Measurements from ENCODE around the gene HK1.

Gene HK1

DNA sequence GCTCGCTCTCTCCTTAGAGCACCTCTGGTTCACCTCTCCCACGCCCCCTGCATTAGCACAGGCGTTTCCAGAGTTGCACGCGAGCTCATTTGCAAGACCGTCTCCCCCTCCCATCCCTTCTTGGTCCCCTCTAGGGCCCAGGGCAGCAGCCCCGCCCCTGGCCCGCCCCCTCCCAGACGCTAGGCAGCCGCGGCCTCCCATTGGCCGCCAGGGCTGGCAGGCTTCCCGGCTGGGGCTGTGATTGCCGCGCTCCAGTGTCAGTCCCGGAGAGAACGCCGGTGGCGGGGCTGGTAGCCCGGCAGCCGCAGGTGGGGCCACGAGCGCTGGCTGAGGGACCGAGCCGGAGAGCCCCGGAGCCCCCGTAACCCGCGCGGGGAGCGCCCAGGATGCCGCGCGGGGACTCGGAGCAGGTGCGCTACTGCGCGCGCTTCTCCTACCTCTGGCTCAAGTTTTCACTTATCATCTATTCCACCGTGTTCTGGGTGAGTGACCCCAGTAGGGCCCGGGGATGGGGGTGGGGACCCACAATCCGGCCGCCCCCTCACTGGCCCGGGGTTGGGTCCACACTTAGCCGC is 173.0 kb downstream of the HK1 start, which contains the start of gene TSPAN15 (continued):
- TF ChIP-seq, protein P1, sequence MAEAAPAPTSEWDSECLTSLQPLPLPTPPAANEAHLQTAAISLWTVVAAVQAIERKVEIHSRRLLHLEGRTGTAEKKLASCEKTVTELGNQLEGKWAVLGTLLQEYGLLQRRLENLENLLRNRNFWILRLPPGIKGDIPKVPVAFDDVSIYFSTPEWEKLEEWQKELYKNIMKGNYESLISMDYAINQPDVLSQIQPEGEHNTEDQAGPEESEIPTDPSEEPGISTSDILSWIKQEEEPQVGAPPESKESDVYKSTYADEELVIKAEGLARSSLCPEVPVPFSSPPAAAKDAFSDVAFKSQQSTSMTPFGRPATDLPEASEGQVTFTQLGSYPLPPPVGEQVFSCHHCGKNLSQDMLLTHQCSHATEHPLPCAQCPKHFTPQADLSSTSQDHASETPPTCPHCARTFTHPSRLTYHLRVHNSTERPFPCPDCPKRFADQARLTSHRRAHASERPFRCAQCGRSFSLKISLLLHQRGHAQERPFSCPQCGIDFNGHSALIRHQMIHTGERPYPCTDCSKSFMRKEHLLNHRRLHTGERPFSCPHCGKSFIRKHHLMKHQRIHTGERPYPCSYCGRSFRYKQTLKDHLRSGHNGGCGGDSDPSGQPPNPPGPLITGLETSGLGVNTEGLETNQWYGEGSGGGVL (tag by site-specific recombination; IDR thresholded peaks at IDR 0.05) = no peak
- TF ChIP-seq ZNF837 (tag by site-specific recombination; IDR thresholded peaks at IDR 0.05) (no peak), ZNF776 (tag by site-specific recombination; IDR thresholded peaks at IDR 0.05; ENCODE audit: borderline replicate concordance) (no peak), KLF7 (tag by site-specific recombination; IDR thresholded peaks at IDR 0.05; ENCODE audit: borderline replicate concordance) (no peak), MZF1 (tag by site-specific recombination; IDR thresholded peaks at IDR 0.05; ENCODE audit: borderline replicate concordance) (no peak), ZNF416 (tag by site-specific recombination; IDR thresholded peaks at IDR 0.05) (no peak), ZIC2 (tag by site-specific recombination; IDR thresholded peaks at IDR 0.05) (no peak), YY1 (tag by site-specific recombination; IDR thresholded peaks at IDR 0.05) (no peak), GLI4 (tag by site-specific recombination; IDR thresholded peaks at IDR 0.05) (no peak), ZNF600 (tag by site-specific recombination; IDR thresholded peaks at IDR 0.05) (no peak), ZNF248 (tag by site-specific recombination; IDR thresholded peaks at IDR 0.05) (no peak), ZNF654 (tag by site-specific recombination; IDR thresholded peaks at IDR 0.05; ENCODE audit: low read depth) (no peak), ZNF223 (tag by site-specific recombination; IDR thresholded peaks at IDR 0.05) (no peak), SP7 (tag by site-specific recombination; IDR thresholded peaks at IDR 0.05) (peak; percentile 5; the same call in 1 of the 2 replicates), ZNF19 (tag by site-specific recombination; IDR thresholded peaks at IDR 0.05; ENCODE audit: low read depth) (no peak), EGR2 (tag by site-specific recombination; IDR thresholded peaks at IDR 0.05; ENCODE audit: low read depth) (peak; percentile 41; the same call in 1 of the 2 replicates), ZNF221 (tag by site-specific recombination; IDR thresholded peaks at IDR 0.05; ENCODE audit: borderline replicate concordance) (no peak), ZNF530 (tag by site-specific recombination; IDR thresholded peaks at IDR 0.05; ENCODE audit: low read depth) (no peak)
- TF ChIP-seq, protein P2, sequence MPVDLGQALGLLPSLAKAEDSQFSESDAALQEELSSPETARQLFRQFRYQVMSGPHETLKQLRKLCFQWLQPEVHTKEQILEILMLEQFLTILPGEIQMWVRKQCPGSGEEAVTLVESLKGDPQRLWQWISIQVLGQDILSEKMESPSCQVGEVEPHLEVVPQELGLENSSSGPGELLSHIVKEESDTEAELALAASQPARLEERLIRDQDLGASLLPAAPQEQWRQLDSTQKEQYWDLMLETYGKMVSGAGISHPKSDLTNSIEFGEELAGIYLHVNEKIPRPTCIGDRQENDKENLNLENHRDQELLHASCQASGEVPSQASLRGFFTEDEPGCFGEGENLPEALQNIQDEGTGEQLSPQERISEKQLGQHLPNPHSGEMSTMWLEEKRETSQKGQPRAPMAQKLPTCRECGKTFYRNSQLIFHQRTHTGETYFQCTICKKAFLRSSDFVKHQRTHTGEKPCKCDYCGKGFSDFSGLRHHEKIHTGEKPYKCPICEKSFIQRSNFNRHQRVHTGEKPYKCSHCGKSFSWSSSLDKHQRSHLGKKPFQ (tag by site-specific recombination; IDR thresholded peaks at IDR 0.05) = no peak
- TF ChIP-seq, protein P3, sequence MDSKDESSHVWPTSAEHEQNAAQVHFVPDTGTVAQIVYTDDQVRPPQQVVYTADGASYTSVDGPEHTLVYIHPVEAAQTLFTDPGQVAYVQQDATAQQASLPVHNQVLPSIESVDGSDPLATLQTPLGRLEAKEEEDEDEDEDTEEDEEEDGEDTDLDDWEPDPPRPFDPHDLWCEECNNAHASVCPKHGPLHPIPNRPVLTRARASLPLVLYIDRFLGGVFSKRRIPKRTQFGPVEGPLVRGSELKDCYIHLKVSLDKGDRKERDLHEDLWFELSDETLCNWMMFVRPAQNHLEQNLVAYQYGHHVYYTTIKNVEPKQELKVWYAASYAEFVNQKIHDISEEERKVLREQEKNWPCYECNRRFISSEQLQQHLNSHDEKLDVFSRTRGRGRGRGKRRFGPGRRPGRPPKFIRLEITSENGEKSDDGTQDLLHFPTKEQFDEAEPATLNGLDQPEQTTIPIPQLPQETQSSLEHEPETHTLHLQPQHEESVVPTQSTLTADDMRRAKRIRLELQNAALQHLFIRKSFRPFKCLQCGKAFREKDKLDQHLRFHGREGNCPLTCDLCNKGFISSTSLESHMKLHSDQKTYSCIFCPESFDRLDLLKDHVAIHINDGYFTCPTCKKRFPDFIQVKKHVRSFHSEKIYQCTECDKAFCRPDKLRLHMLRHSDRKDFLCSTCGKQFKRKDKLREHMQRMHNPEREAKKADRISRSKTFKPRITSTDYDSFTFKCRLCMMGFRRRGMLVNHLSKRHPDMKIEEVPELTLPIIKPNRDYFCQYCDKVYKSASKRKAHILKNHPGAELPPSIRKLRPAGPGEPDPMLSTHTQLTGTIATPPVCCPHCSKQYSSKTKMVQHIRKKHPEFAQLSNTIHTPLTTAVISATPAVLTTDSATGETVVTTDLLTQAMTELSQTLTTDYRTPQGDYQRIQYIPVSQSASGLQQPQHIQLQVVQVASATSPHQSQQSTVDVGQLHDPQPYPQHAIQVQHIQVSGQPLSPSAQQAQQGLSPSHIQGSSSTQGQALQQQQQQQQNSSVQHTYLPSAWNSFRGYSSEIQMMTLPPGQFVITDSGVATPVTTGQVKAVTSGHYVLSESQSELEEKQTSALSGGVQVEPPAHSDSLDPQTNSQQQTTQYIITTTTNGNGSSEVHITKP (tag by site-specific recombination; IDR thresholded peaks at IDR 0.05) = peak; percentile 94
- TF ChIP-seq, protein P4, sequence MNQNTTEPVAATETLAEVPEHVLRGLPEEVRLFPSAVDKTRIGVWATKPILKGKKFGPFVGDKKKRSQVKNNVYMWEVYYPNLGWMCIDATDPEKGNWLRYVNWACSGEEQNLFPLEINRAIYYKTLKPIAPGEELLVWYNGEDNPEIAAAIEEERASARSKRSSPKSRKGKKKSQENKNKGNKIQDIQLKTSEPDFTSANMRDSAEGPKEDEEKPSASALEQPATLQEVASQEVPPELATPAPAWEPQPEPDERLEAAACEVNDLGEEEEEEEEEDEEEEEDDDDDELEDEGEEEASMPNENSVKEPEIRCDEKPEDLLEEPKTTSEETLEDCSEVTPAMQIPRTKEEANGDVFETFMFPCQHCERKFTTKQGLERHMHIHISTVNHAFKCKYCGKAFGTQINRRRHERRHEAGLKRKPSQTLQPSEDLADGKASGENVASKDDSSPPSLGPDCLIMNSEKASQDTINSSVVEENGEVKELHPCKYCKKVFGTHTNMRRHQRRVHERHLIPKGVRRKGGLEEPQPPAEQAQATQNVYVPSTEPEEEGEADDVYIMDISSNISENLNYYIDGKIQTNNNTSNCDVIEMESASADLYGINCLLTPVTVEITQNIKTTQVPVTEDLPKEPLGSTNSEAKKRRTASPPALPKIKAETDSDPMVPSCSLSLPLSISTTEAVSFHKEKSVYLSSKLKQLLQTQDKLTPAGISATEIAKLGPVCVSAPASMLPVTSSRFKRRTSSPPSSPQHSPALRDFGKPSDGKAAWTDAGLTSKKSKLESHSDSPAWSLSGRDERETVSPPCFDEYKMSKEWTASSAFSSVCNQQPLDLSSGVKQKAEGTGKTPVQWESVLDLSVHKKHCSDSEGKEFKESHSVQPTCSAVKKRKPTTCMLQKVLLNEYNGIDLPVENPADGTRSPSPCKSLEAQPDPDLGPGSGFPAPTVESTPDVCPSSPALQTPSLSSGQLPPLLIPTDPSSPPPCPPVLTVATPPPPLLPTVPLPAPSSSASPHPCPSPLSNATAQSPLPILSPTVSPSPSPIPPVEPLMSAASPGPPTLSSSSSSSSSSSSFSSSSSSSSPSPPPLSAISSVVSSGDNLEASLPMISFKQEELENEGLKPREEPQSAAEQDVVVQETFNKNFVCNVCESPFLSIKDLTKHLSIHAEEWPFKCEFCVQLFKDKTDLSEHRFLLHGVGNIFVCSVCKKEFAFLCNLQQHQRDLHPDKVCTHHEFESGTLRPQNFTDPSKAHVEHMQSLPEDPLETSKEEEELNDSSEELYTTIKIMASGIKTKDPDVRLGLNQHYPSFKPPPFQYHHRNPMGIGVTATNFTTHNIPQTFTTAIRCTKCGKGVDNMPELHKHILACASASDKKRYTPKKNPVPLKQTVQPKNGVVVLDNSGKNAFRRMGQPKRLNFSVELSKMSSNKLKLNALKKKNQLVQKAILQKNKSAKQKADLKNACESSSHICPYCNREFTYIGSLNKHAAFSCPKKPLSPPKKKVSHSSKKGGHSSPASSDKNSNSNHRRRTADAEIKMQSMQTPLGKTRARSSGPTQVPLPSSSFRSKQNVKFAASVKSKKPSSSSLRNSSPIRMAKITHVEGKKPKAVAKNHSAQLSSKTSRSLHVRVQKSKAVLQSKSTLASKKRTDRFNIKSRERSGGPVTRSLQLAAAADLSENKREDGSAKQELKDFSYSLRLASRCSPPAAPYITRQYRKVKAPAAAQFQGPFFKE (tag by site-specific recombination; IDR thresholded peaks at IDR 0.05; ENCODE audit: borderline replicate concordance) = no peak
- TF ChIP-seq, protein P5, sequence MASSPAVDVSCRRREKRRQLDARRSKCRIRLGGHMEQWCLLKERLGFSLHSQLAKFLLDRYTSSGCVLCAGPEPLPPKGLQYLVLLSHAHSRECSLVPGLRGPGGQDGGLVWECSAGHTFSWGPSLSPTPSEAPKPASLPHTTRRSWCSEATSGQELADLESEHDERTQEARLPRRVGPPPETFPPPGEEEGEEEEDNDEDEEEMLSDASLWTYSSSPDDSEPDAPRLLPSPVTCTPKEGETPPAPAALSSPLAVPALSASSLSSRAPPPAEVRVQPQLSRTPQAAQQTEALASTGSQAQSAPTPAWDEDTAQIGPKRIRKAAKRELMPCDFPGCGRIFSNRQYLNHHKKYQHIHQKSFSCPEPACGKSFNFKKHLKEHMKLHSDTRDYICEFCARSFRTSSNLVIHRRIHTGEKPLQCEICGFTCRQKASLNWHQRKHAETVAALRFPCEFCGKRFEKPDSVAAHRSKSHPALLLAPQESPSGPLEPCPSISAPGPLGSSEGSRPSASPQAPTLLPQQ (tag by site-specific recombination; IDR thresholded peaks at IDR 0.05) = peak; percentile 97
- TF ChIP-seq, protein P6, sequence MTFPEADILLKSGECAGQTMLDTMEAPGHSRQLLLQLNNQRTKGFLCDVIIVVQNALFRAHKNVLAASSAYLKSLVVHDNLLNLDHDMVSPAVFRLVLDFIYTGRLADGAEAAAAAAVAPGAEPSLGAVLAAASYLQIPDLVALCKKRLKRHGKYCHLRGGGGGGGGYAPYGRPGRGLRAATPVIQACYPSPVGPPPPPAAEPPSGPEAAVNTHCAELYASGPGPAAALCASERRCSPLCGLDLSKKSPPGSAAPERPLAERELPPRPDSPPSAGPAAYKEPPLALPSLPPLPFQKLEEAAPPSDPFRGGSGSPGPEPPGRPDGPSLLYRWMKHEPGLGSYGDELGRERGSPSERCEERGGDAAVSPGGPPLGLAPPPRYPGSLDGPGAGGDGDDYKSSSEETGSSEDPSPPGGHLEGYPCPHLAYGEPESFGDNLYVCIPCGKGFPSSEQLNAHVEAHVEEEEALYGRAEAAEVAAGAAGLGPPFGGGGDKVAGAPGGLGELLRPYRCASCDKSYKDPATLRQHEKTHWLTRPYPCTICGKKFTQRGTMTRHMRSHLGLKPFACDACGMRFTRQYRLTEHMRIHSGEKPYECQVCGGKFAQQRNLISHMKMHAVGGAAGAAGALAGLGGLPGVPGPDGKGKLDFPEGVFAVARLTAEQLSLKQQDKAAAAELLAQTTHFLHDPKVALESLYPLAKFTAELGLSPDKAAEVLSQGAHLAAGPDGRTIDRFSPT (tag by site-specific recombination; IDR thresholded peaks at IDR 0.05) = no peak

Measured in HEK293 (cell line).